Middle frontal gyrus (tissue), 1 donor: ENCODE data around the gene EPS15.
"Not testable (repeated sequence)": the region's sequence is repeated elsewhere in the genome, so short reads cannot be mapped to it uniquely, and the experiment has no call there.

Source experiments
- DNase-seq: peaks from one replicate; pipeline ENCODE4 v3.0.0-alpha.2; 2015; ENCODE audit warnings: low spot score; ENCODE audit errors: extremely low spot score

Gene EPS15

DNA sequence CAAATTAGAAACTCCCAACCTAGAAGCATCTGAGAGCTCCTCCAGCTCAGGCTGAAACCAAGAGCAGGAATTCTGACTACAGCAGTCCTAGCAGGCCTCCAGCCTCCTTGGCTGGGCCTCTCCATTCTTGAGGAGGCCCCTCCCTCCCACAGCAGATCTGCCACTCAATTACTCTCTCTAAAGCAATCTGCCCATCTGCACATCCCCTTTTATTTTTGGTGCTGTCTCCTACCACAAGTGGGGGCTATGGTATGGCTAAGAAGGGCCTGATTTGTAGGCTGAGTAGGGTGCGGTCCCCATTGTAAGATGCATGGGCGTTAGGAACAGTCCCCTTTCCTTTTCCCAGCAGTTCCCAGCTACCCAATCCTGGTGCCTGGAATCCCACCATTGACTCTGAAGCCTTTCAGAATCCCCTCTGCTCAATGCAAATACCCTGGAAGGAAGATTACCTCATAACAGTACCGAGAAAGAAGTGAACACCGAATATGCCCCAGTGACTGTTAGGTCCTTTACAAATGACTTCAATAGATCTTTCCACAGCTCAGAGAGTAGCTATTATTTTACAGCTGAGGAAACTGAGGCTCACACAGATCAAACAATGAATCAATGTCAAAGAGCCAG, 177.1 kb downstream of the EPS15 start:
- DNase-seq = no peak

DNA sequence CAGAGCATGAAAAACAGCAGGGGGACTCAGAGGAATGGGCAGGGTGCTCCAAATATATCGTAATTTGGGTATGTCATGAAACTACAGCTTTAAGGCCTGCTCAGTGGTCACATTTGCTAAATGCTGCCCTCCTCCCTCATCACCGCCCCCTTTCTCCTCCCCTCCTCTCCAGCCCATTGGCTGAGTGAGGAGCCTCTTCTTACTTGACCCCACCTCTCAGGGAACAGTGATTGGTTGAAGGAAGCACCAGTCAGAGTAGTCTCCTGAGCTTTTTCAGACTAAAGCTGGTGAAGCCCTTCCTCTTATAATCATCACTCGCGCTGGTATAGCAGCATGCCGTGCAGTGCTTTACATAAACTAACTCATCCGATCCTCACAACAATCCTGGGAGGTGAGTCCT, 178.7 kb downstream of the EPS15 start:
- DNase-seq = no peak

DNA sequence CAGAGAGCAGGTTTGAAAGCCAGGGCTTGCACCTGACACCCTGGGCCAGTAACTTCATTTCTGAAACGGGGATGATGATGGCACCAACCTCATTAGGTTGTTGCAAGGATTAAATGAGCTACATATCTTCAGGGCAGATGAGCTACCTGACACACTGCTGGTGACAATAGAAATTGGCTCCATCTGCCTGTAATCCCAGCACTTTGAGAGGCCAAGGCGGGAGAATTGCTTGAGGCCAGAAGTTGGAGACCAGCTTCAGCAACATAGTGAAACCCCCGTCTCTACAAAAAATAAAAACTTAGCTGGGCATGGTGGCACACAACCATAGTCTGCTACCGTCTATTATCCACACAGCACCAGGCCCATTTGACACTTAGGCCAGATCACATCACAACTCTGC, 182.4 kb downstream of the EPS15 start:
- no peak for DNase-seq

DNA sequence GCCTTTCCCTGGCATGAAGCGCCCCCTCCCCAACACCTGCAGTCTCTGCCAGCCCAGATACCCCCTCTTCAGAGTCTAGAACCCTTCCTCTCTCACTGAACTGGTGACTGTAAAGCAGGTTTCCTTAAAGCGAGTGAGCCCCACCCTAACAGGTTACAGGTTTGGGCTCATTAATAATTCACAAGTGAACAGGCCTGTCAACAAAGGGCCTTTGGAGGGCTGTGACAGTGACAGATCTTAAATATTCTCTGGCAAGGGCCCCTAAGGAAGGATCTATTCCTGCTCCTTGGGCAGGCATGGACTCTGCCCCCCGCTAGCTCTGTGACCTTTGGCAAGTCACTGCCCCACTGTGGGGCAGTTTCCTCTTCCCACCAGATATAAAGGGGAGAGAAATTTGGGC, 183.1 kb downstream of the EPS15 start:
- DNase-seq = no peak

DNA sequence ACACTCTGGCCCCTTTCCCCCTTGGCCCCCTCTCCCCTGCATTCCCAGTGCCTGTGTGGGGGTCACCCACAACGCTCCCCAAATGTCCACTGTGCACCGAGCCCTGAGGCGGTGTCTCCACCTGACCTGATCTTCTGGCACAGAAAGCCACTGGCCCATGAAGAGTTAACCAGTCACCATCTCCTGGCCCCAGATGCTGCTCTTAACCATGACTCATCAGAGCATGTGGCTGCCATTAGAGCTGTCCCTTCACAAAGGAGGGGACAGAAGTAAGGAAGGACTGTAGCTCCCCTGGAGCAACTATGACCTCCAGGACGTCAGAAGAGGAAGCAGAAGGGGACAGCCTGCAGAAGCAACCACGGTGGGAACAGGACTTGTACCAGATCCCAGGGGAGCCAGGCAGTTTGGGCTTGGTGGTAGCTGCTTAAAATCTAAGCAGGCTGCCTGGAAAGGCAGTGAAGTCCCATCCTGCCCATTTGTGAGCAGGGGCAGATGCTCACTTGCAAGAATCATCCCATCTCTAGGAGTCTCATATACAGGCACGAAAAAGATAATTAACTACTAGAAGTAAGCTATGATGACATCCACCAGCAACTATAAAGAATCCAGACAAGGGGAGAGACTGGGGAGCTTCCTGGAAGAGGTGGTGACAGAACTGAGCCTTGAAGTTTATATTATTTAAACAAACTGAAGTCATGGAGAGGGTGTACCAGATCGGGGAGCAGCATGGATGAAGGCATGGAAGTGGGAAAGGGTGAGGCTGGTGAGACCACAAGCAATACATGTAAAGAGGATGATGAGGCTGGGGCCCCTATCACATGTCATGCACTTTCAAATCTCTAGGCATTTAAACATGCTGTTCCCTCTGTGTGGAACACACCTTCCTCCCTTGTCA, 187.6 kb downstream of the EPS15 start:
- no peak for DNase-seq

DNA sequence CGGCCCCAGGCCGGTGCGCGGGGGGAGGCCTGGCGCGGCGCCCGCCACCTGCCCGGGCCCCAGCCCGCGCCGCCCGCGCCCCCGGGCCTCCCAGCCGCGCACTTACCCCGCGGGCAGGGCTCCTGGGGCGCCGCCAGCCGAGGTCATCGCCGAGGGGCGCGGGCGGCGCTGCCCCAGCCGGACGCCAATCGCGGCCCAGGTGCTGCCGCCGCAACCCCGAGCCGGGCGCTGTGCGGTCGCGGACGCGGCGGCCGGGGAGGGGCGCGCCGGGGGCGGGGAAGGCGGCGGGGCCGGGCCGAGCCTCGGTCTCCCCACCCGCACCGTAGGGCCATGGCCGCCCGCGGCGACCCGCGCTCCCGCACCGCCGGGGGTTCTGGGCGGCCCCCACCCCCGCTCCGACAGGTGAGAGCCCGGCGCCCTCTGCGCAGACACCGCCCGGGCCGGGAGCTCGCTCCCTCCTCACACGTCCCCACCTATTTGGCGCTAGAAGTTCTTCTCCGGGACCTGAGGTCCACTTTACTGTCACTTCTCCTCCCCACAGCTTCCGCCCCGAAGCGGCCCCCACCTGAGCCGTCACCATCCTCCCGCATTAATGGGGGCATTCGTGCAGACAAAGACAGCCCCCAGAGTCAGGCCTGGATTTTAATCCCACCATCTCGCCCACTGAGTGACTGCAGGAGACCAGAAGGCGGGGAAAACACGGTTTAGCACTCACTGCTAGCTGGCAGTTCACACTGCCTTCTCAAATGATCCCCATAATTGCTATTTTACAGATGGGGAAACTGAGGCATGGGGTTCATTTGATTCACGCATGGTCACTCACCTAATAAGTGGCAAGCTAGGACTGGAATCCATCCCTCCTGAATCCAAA, 188.5 kb downstream of the EPS15 start, which contains the start of gene TTC39A:
TSS of gene TTC39A (minus strand) at position 232 of the 871 bp plus-strand sequence. CDS start at position 147, 85 bp downstream.
- no peak for DNase-seq

DNA sequence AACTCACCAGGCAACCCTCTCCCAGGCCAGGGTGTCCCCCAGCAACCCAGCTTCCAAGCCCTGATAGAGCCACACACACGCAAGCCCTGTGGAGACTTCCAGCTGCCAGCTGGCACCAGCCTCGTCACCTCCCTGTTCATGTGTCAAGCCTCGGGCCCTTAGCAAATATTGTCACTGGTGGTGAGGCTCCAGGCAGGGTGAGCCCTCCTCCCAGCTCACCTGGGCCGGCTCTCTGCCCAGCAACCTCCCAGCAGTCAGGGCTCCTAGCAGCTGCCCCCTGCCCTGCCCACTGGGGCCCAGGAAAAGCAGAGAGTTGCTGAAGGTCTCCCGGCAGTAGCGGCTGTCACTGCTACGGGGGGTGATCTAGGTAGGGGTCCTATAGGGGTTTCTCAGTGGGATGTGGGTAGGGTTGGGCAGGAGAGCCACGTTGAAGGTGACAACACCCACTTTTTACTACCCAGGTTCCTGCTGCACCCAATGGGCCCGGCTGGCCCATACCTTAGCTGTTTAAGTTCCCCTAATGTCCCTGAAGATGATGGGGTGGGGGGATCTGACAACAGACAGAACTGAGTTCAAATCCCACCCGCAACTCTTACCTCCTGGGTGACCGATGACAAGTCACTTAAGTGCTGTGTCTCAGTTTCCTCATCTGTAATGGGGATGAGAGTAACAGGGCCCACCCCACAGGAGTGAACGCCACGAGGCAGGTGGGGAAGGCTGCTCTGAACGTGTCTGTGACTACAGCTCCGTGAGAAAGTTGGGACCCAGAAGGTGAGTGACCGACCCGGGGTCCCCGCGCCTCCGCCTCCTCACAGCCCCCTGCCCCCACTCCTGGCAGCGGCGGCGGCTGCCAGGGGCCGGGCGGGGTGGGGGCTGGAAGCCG, 189.4 kb downstream of the EPS15 start:
- DNase-seq = no peak

DNA sequence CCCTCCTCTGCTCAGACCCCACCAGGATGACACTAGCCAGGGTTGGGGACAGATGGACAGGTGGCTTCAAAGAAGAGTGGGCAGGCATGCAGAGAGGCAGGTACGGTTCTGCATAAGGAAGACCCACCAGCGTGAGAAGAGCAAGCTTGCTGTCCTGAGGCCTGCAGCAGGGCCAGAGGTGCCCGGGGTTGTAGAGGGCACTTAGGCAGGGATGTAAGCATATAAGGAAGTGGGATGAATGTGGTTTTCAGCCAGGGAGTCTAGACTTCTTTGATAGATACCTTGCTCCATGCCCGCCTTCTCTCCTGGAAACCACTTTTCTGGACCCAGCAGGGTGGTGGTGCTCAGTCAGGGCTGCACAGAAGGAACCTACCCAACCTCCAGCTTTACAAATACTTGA, 190.1 kb downstream of the EPS15 start:
- DNase-seq = no peak

DNA sequence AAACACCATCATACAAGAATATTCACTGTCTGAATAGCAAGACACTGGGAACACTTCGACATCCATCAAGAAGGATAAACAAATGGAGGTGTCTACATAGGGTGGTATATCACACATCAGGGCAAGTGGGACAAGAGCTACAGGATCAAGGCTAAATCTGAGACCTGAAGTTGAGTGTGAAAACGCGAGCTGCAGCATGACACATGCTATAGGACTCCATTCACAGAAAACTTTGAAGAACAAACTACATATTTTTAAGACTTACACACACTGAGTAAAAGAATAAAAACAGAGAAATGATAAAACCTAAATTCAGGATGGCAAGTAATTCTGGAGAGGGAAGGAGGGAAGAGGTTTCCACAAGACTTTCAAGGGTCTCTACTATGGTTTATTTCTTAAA, 190.8 kb downstream of the EPS15 start:
- DNase-seq = no peak

DNA sequence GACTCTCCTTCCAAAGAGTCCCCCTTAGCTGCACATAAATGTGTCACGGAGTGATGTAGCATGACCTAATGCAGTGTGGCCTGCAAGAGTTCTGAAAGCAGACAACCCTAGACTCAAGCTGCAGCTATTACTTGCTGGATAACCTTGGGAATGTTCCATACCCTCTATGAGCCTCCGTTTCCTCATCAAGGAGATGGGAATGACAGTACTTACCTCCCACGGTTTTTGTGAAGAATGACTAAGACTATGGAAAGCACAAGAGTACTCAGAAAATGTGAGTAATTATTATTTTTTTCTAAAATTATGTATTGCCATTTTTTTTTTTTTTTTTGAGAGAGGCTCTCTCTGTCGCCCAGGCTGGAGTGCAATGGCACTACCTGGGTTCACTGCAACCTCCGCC, 191.7 kb downstream of the EPS15 start:
- no peak for DNase-seq

DNA sequence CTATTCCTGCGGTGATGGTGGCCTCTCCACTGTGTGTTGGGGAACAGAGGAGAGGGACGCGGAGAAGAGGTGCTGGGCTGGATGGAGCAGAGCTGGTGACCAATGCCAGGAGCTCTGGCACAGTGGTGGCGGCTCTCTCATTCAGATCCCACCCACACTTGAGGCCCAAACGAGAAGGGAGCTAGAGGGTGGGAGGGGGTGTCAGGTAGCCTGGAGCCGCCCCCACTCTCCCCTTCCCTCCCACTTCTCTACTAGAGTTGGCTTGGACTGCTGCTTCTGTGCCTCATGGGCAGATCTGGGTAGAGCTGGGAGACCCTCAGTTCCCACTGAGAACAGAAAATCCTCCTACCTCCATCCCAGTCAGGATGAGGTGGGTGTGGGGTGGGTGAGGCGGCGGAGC, 192.2 kb downstream of the EPS15 start:
- no peak for DNase-seq

DNA sequence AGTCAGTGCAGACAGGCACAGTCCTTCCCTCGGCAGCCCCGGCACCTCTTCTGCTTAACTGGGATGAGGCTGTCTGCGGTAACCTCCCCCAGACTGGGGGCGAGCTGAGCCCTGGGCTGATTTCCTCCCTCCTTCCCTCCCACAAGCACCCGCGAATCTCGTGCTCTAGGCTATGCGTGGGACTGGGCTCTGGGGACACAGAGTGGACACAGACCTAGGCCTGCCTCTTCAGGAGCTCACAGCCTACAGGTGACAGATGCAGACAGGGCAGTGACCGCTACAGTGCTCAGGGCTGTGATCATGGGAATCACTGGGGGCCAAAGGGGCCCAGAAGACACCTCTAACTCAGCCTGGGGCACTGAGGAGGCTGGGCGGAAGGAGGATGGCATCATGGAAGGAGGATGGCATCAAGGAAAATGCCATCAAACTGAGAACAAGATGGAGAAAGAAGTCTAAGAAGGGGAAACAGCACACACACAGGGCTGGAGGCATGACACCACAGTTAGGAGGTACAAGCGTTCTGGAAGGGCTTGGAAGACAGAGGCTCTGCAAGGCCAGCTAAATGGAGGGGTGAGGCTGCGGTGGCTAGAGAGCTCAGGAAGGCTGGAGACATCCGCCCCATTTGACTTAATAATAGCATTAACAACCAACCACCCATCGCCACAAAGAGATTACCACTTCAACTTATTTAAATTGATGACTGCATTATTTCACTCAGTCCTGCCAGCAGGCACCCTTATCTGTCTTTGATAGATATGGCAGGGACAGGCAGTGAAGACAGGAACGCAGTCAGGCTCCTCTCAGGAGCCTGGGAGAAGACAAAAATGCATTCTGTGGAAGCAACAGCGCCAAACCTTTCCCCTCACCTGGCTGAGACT, 192.9 kb downstream of the EPS15 start:
- DNase-seq = no peak

DNA sequence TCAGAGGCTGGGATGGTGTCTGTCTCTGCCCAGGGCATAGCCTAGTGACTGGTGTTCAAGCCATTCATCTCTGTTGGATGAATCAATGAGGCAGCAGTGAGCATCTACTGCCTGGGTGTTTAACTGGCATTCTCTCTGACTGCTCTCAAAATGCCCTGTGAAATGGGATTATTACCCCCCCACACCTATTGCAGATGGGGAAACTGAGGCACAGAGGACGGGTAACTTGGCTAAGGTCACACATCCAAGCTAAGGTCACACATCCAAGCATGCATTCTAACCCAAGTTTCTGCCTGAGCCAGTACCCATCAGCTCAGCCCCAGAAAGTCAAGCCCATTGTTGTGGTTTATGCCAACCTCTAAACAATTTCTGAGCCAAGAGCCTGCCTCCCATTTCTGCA, 193.7 kb downstream of the EPS15 start:
- no peak for DNase-seq

DNA sequence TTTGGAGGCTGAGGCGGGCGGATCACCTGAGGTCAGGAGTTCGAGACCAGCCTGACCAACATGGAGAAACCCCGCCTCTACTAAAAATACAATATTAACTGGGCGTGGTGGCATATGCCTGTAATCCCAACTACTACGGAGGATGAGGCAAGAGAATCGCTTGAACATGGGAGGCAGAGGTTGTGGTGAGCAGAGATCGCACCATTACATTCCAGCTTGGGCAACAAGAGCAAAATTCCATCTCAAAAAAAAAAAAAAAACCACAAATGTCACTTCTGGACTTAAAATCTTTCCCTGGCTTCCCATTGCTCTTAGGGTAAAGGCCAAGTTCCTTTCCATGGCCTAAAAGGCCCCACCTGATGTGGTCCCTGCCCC, 194.1 kb downstream of the EPS15 start:
- not testable (repeated sequence) for DNase-seq

DNA sequence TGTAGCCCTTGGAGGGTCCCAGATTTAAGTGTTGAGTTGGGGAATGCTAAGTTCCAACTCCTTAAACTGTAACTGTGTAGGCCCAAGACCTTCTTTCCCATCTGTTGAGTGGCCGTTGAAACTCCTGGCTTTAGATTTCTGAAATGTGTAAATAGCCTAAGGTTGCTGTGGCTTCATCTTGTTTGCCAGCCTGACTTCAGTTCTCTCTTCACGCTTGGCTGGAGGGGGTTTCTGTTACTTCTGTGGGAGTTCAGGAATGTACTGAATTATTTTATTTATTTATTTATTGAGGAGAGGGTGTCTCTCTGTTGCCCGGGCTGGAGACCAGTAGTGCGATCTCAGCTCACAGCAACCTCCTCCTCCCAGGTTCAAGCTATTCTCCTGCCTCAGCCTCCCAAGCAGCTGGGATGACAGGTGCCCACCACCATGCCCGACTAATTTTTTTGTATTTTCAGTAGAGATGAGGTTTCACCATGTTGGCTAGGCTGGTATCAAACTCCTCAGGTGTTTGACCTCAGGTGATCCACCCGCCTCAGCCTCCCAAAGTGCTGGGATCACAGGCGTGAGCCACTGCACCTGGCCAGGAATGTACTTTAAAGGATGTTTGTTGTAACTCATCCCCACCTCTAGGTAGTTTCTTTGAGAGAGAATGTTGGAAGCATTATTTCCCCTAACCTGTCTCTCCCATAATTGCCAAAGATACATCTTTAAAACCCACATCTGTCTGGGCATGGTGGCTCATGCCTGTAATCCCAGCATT, 194.6 kb downstream of the EPS15 start:
- no peak for DNase-seq

DNA sequence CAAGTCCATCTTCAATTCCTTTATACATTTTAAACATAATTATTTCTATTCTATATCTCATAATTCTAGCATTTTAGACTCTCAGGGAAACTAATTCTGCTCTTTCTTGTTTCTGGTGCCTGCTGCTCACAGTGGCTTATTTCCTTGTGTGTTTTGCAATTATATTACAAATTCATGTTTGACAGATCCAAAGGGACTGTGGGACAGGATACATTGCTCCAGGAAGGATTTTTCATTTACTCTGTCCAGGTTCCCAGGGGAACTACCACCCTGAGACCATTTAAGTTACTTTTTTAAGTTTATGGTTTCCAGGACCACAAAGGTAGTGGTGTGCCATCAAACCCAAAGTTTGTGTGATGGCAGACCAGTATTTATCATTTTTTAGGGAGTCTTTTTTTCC, 195.3 kb downstream of the EPS15 start:
- DNase-seq = no peak

DNA sequence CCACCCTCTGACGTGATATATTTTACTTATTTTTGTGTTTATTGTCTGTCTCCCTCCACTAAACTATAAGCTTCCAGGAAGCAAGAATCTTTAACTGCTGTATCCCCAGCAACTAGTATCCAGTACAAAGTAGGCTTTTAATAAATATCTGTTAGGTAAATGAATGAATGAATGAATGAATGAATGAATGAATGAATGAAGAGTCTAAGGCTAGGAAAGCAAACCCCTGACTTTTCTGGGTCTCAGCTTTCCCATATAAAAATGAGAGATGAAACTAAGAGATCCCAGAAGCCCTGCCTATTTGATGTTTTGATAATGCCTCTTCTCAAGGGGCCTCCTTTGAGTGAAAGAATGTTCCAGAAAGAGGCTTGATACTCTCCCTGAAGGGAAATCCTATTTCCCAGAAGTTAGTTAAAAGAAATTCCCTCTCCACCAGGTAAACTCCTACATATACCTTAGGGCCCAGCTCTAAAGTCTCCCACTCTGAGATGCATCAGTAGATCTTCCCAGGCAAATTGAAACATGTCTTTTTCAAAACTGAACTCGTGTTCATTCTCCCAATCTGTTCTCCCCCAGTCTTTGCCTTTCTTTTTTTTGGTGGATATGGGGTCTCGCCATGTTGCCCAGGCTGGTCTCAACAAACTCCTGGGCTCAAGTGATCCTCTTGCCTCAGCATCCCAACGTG, 196.5 kb downstream of the EPS15 start:
- no peak for DNase-seq

DNA sequence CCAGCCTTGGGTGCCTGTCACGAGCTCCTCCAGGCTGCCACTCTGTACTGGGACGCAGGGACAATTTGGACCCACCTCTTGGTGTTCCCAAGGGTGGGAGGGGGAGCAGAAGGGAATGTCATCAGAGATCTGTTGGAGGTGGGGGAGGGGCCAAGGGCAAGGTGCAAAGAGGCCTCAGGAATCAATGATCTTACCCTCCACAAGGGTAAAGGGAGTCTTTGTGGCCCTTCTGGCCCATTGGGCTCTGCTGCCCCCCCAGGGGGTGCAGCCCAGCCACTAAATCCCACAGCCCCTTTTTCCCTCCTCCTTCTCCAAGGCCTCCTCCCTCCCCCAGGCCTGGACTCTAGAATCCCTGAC, 197.2 kb downstream of the EPS15 start:
- no peak for DNase-seq
